GDM1 (cell line): Measurements from ENCODE around the gene PAQR9.

Experiments used
- DNase-seq: peaks from one replicate; lab custom pipeline; 2025; lab: John Stamatoyannopoulos, UW

PAQR9 gene

DNA sequence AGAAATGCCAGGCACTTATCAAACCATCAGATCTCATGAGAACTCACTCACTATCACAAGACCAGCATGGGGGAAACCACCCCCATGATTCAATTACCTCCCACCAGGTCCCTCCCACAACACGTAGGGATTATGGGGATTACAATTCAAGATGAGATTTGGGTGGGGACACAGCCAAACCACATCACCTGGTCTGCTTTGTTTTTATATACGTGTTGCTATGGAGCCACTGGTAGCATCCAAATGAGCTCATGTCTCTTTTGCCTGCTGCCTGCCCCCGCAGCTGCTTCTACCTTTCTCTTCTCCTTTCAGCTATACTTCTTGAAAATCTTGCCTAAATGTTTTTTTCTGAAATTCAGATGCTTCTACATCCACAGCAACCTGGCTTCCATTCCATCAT is 47.8 kb downstream of the PAQR9 start:
- DNase-seq: no peak

DNA sequence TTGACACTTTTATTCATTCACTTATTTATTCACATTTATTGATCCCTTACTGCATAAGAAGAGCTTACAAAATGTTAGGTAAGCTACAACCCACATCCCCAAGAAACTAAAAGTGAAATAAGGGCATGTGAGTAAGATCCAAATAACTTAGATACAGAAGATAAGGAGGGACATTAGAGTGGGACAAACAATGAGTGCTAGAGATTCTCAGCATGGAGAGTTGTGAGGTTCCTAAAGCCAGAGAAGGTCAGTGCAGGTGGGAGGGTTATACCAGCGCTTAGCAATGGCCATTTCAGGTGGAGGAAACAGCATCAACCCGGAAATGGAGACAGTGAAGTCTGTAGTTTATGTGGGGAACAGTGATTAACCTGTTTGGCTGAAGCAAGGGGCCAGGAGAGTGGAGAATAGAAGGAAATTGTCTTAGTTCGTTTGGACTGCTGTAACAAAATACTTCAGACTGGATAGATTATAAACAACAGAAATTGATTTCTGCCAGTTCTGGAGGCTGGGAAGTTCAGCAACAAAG is 49.1 kb downstream of the PAQR9 start:
- DNase-seq: no peak

- no peak for DNase-seq
These were observed 50.0 kb downstream of the PAQR9 start for GRCh38 chr3:142913432-142913831.

GRCh38 chr3:142912402-142913172 is 50.9 kb downstream of the PAQR9 start:
- no peak for DNase-seq
